Skeletal muscle satellite cell (primary cell): ENCODE data around the gene DGKD.

Experiments
- H3K27me3 ChIP-seq: 2 replicates; pipeline ENCODE4 v1.7.0; 2013; ENCODE audit warnings: low read length; ENCODE audit not compliant: control insufficient read depth, insufficient read depth
- H3K36me3 ChIP-seq: 2 replicates; pipeline ENCODE4 v1.7.0; 2013; ENCODE audit warnings: mild to moderate bottlenecking, control low read depth, low read length; ENCODE audit not compliant: insufficient read depth
- H3K4me1 ChIP-seq: 2 replicates; pipeline ENCODE4 v1.7.0; 2013; ENCODE audit warnings: low read length; ENCODE audit not compliant: control insufficient read depth, insufficient read depth
- H3K4me2 ChIP-seq: 2 replicates; pipeline ENCODE4 v1.7.0; 2013; ENCODE audit warnings: mild to moderate bottlenecking, low read length
- H3K4me3 ChIP-seq: 2 replicates; pipeline ENCODE4 v1.7.0; 2013; ENCODE audit warnings: low read length
- H3K9ac ChIP-seq: 2 replicates; pipeline ENCODE4 v1.7.0; 2013; ENCODE audit warnings: mild to moderate bottlenecking, low read depth, low read length, moderate library complexity
- H3K9me3 ChIP-seq: replicated peaks from 2 replicates; pipeline ENCODE4 v1.7.0; 2013; ENCODE audit warnings: mild to moderate bottlenecking, control low read depth, low read length

Gene DGKD

DNA sequence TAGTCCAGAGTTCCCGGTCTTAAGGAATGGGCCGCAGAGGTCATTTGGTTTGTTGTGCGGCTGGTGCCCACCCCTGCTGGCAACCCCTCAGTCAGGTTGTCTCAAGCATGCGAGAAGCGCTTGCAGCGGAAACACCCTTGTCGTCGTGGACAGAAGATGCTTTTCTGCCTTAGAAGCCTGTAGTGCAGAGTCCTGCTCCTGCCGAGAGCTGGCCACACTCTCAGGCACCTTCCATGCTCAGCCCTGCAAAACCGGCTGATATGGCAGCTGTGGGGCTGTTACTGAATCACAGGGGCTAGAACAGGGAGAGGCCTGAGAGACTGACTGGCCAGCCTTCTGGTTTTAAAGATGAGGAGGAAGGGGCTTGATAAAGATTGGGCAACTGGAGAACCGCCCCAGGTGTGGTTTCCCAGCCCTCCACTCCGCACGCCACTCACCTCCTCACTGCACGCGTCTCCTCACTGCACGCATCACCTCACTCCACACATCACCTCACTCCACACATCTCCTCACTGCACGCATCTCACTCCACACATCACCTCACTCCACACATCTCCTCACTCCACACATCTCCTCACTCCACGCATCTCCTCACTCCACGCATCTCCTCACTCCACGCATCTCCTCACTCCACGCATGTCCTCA lies 108.7 kb downstream of the DGKD start:
- H3K9ac ChIP-seq = no peak overlapping the region
- H3K4me2 ChIP-seq = no peak overlapping the region
- peaks cover 15% of the 10 kb centered on the region for H3K36me3 ChIP-seq
- H3K4me3 ChIP-seq = no peak overlapping the region
- H3K4me1 ChIP-seq = no peaks in the 10 kb centered on the region
- H3K9me3 ChIP-seq = no peaks in the 10 kb centered on the region
- H3K27me3 ChIP-seq = no peaks in the 10 kb centered on the region

DNA sequence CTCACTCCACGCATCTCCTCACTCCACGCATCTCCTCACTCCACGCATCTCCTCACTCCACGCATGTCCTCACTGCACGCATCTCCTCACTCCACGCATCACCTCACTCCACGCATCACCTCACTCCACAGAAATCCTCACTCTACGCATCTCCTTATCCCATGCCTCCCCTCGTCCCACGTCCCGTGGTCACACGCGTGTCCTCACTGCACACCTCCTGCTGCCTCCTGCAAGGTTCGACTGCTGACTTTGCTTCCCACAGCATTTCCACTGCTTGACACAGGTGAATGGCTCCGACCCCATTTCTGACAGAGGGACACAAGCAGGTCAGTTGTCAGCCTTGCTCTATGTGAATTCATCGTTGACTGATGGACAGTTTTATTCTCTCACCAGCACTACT lies 109.3 kb downstream of the DGKD start:
- Histone ChIP-seq H3K9me3 (no peaks in the 10 kb centered on the region), H3K27me3 (no peaks in the 10 kb centered on the region), H3K4me2 (no peak overlapping the region), H3K4me1 (no peaks in the 10 kb centered on the region), H3K9ac (no peak overlapping the region), H3K4me3 (no peak overlapping the region), H3K36me3 (peaks cover 14% of the 10 kb centered on the region)

DNA sequence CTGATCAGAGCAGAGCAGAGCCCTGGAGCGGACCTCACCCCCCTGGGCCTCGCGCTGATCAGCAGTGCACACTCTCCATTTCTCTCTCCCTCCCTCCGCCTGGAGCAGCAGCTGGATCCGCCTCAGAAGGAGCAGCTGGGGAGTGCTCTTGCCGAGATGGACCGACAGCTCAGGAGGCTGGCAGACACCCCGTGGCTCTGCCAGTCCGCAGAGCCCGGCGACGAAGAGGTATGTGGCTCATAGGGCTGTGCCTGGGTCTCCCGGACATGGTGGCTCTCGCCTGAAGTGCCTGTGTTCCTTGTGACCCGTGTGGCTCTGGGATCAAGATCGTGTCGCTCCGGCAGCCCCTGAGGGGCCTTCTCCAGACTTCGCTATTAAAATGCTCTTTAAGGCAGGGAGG lies 109.8 kb downstream of the DGKD start:
- no peak overlapping the region for H3K4me3 ChIP-seq
- no peak overlapping the region for H3K9ac ChIP-seq
- no peaks in the 10 kb centered on the region for H3K4me1 ChIP-seq
- peaks cover 13% of the 10 kb centered on the region for H3K36me3 ChIP-seq
- H3K27me3 ChIP-seq = no peaks in the 10 kb centered on the region
- no peaks in the 10 kb centered on the region for H3K9me3 ChIP-seq
- H3K4me2 ChIP-seq = no peak overlapping the region

DNA sequence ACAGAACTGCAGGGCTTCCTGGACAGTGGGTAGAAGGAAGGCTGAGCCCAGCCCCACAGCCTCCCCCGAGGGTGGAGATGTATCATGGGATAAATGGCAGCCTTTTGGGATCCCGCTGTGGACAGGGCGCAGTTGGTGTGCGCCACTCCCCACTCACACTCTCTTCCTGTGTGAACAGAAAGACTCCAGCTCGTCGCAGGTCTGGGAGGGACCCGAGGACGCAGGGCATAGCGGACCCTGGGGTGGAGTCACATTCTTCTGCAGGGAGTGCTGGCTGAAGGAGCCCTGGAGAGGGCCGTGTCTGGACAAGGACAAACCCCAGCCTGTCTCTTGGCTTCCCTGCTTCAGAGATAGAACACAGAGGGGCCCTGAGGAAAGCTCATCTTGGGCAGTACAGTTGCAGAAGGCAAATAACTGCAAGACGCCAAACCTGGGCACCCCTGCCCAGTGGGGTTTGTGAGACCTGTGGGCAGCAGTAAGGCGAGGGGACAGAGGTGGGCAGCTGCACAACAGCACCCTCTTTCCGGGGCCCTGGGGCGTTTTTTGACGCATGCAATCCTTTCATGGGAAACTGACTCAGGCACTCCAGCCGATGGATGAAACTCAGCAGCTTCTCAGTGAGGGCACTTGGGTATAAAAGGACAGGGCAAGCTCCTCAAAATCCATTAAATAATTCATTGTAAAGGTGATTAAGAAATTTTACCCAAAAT lies 110.4 kb downstream of the DGKD start:
- H3K4me3 ChIP-seq = no peak overlapping the region
- no peaks in the 10 kb centered on the region for H3K27me3 ChIP-seq
- peaks cover 3% of the 10 kb centered on the region for H3K4me1 ChIP-seq
- H3K9me3 ChIP-seq = no peaks in the 10 kb centered on the region
- peaks cover 14% of the 10 kb centered on the region for H3K36me3 ChIP-seq
- no peak overlapping the region for H3K9ac ChIP-seq
- H3K4me2 ChIP-seq = no peak overlapping the region

DNA sequence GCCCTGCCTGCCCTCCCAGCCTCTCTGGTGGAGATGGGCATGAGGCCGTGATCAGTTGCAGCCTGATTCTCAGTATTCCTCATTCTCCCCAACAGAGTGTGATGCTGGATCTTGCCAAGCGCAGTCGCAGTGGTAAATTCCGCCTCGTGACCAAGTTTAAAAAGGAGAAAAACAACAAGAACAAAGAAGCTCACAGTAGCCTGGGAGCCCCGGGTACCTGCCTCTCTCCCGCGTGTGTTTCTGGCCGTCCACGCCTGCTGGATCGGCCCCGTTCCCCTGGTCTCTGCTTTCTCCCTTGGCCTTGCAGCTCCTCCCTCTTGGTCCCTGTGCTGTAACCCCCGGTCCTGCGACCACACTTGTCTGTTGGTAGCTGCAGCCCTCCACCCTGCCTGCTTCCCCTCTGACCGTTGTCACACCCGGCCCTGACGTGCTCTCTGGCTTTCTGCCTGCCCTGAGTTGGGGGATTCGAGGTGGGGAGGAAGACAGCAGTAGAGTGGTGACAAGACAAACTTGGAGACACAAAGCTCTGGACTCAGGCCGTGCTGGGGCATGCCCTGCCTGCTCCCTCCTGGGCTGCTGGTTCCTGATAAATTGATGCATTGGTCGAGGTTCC lies 112.8 kb downstream of the DGKD start:
- H3K27me3 ChIP-seq = no peaks in the 10 kb centered on the region
- H3K36me3 ChIP-seq = peaks cover 15% of the 10 kb centered on the region
- H3K4me2 ChIP-seq = no peak overlapping the region
- H3K9me3 ChIP-seq = no peaks in the 10 kb centered on the region
- peaks cover 7% of the 10 kb centered on the region for H3K4me1 ChIP-seq
- H3K4me3 ChIP-seq = no peak overlapping the region
- no peak overlapping the region for H3K9ac ChIP-seq

DNA sequence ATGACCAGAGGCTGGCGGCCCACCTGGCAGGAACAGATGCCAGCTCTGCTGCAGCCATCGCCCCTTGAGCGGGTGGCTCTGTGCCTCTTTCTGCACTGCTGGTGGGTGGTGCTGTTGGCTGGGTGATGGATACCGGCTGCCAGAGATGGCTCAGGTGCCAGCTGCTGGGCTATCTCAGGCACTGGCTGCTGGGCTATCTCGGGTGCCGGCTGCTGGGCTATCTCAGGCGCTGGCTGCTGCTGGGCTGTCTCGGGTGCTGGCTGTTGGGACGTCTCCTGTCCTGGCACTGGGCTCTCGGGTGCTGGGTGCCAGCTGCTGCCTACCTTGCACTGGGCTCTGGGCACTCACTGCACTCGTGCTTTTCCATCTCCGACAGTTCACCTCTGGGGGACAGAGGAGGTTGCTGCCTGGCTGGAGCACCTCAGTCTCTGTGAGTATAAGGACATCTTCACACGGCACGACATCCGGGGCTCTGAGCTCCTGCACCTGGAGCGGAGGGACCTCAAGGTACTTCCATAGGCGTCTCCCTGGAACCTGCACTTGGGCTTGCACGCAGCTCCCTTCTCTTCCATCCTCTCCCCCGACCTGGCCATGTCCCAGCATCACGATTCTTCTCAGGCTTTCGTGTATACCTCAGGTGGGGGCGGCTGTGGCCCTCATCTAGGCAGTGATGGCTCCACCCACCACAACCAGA lies 113.9 kb downstream of the DGKD start:
- Histone ChIP-seq H3K36me3 (peaks cover 18% of the 10 kb centered on the region), H3K27me3 (no peaks in the 10 kb centered on the region)

DNA sequence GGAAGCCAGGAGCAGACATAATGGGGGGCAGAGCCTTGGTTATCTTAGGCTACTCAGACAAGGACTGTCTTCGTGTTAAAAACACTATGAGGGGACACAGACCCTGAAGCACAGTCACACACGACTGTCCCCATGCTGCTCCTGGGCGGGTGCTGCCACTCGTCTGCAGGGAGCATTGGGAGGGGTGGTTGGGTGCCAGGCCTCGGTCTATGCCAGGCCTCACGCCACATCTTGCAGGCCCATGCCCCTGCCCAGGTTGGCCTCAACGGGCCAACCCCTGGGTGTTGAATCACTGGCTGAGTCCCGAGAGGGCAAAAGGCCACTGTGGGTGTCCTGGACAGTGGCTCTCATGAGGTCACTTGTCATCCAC lies 114.4 kb downstream of the DGKD start:
- no peak overlapping the region for H3K4me2 ChIP-seq
- H3K27me3 ChIP-seq = no peaks in the 10 kb centered on the region
- peaks cover 16% of the 10 kb centered on the region for H3K36me3 ChIP-seq

More for the DNA sequence above, 113.9 kb downstream of the DGKD start:
- no peak overlapping the region for H3K4me2 ChIP-seq
- H3K4me3 ChIP-seq = no peak overlapping the region
- H3K4me1 ChIP-seq = peaks cover 7% of the 10 kb centered on the region
- no peak overlapping the region for H3K9ac ChIP-seq
- H3K9me3 ChIP-seq = no peaks in the 10 kb centered on the region

DNA sequence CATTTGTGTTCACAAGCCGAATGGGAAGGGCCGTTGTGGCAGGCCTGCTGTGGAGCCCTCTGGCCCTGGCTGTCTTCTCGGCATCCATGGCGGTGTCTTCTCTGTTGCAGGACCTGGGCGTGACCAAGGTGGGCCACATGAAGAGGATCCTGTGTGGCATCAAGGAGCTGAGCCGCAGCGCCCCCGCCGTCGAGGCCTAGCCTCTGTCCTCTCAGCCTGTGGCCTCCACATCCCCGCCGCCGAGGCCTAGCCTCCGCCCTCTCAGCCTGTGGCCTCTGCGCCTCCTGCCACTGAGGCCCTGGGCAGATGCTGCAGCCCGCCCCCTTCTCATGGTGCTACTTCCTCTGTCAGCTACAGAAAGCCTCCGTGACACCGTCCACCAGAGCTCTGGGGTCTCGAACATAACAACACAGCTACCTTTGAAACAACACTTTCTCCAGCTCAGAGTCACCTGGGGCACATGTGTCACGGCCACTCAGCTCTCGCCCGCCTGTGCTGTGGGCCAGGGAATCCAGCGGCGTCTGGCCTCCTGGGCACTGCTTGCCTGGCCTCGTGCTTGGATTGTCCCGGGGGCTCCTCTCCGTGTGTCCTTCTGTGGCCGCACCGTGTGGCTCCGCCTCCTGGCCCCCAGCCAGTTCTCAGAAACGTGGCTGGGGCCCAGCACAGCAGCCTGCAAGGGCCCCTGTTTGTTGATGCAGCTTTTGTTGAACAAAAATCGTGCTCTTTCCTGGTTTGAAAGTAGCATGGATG lies 115.1 kb downstream of the DGKD start:
- Histone ChIP-seq H3K4me3 (no peak overlapping the region), H3K27me3 (no peaks in the 10 kb centered on the region), H3K9ac (no peak overlapping the region), H3K4me2 (no peak overlapping the region), H3K4me1 (peaks cover 7% of the 10 kb centered on the region), H3K9me3 (no peaks in the 10 kb centered on the region), H3K36me3 (peaks cover 15% of the 10 kb centered on the region)

More for the DNA sequence above, 114.4 kb downstream of the DGKD start:
- Histone ChIP-seq H3K4me1 (peaks cover 7% of the 10 kb centered on the region), H3K9me3 (no peaks in the 10 kb centered on the region), H3K9ac (no peak overlapping the region), H3K4me3 (no peak overlapping the region)

DNA sequence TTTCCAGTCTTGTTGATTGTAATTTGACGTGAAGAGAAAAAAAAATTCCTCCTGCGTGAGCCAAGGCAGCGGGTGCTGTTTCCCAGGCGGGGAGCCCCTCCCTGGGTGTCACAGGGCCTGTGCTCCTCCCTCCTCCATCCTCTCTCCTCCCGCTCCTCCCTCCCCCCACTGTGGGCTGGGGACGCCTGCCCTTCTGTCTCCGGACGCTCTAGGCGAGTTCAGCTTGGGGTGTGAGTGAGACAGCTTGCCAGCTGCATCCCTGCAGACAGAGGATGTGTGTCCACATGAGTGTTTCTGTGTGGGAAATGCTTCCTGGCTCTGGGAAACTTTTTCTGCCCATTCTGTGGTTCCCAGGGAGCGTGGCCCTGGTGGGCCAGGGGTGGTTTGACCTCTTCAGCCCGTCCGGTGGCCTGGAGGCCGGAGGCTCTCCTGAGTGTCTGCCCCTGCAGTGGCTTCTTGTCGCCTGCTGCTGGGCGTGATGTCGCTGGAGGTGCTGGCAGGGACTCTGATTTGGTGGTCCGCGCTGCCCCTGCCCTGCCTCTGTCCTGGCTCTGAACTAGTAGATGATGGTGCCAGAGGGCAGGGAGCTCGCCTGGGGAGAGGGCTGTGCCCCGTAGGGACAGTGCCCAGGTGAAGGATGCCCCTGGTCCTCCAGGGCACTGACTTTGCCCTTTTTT lies 115.9 kb downstream of the DGKD start:
- H3K9me3 ChIP-seq = no peaks in the 10 kb centered on the region
- H3K9ac ChIP-seq = no peak overlapping the region
- no peak overlapping the region for H3K4me3 ChIP-seq
- no peak overlapping the region for H3K4me2 ChIP-seq
- peaks cover 7% of the 10 kb centered on the region for H3K4me1 ChIP-seq
- no peaks in the 10 kb centered on the region for H3K27me3 ChIP-seq
- peaks cover 15% of the 10 kb centered on the region for H3K36me3 ChIP-seq

DNA sequence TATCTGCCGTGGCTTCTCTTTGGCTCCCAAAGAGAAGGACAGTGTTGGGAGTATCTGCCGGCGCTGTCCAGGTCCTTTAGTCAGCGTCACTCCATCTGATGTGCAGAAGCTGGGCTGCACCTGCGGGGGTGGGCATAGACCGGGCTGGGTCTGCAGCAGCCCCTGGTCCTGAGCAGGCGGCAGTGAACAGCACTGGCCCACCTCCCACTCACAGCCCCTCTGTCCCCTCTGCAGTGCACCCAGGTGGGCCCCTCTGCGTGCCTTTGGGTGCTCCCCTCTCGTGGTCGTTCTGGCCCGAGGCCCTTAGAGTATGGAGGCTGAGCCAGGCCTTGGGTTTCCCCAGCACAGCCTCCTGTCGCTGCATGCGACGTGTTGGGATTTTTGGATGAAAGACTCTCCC lies 116.5 kb downstream of the DGKD start:
- no peaks in the 10 kb centered on the region for H3K9me3 ChIP-seq
- no peak overlapping the region for H3K9ac ChIP-seq
- H3K36me3 ChIP-seq = peaks cover 15% of the 10 kb centered on the region
- H3K4me3 ChIP-seq = no peak overlapping the region
- no peak overlapping the region for H3K4me2 ChIP-seq
- peaks cover 7% of the 10 kb centered on the region for H3K4me1 ChIP-seq
- no peaks in the 10 kb centered on the region for H3K27me3 ChIP-seq
